ENCODE results near the gene TNNT3.
A peak's percentile ranks its signal among the peaks of the same experiment; 100 is the strongest.
"Not testable (repeated sequence)": the region's sequence is repeated elsewhere in the genome, so short reads cannot be mapped to it uniquely, and the experiment has no call there.

The TNNT3 gene

GRCh38 chr11:1882265-1883238 is 37.0 kb upstream of the TNNT3 start:
- POLR2A ChIA-PET, result interaction anchor here (0.5 to 2.2 kb wide), 3 partner anchors 13 to 65 kb away, joined by 3 to 11 read pairs (median 4); partner anchors contain the start of gene MRPL23
- WGBS (ENCODE audit: insufficient coverage), result 49% methylated on average over 12 of the region's 23 CpGs
- Histone ChIP-seq H3K27ac (ENCODE audit: insufficient read depth in 1 of 2, low read depth in 1 of 2, low read length in 2 of 2, poor library complexity in 1 of 2, severe bottlenecking in 2 of 2) (peak overlapping the region in 1 of 2 experiments; percentile 43), H3K4me3 (ENCODE audit: control insufficient read depth in 1 of 7, extremely low read depth in 1 of 7, insufficient read depth in 4 of 7, low read depth in 2 of 7, low read length in 6 of 7) (no peak overlapping the region), H3K9me3 (ENCODE audit: control extremely low read depth in 1 of 5, control insufficient read depth in 4 of 5, insufficient read depth in 2 of 5, low read depth in 1 of 5, low read length in 4 of 5) (peaks cover 0 to 2% (median 0%) of the 10 kb centered on the region in 5 experiments), H3K4me1 (ENCODE audit: control extremely low read depth in 1 of 4, control insufficient read depth in 4 of 4, insufficient read depth in 4 of 4, low read length in 3 of 4) (peaks cover 0 to 55% (median 49%) of the 10 kb centered on the region in 4 experiments), H3K27me3 (replicated peaks in 2 of 5; ENCODE audit: control insufficient read depth in 4 of 5, insufficient read depth in 5 of 5, low read length in 4 of 5) (no peaks in the 10 kb centered on the region), H3K36me3 (ENCODE audit: control insufficient read depth in 4 of 4, insufficient read depth in 4 of 4, low read length in 3 of 4) (peaks cover 11 to 44% (median 27%) of the 10 kb centered on the region in 4 experiments)
- peak; percentile 67 to 83 (median 81) for DNase-seq
- CTCF ChIA-PET, result interaction anchor here (0.9 to 3.9 kb wide), 33 partner anchors 9 to 268 kb away, joined by 3 to 36 read pairs (median 7); partner anchors contain the start of genes PRR33, SYT8 and TNNI2

- POLR2A ChIA-PET, result no interaction called here
- Histone ChIP-seq H3K27ac (ENCODE audit: insufficient read depth in 1 of 2, low read depth in 1 of 2, low read length in 2 of 2, poor library complexity in 1 of 2, severe bottlenecking in 2 of 2) (no peak overlapping the region), H3K36me3 (ENCODE audit: control insufficient read depth in 4 of 4, insufficient read depth in 4 of 4, low read length in 3 of 4) (peaks cover 11 to 44% (median 27%) of the 10 kb centered on the region in 4 experiments), H3K4me1 (ENCODE audit: control extremely low read depth in 1 of 4, control insufficient read depth in 4 of 4, insufficient read depth in 4 of 4, low read length in 3 of 4) (peaks cover 0 to 59% (median 55%) of the 10 kb centered on the region in 4 experiments), H3K27me3 (replicated peaks in 2 of 5; ENCODE audit: control insufficient read depth in 4 of 5, insufficient read depth in 5 of 5, low read length in 4 of 5) (no peaks in the 10 kb centered on the region), H3K9me3 (ENCODE audit: control extremely low read depth in 1 of 5, control insufficient read depth in 4 of 5, insufficient read depth in 2 of 5, low read depth in 1 of 5, low read length in 4 of 5) (peaks cover 0 to 2% (median 0%) of the 10 kb centered on the region in 5 experiments), H3K4me3 (ENCODE audit: control insufficient read depth in 1 of 7, extremely low read depth in 1 of 7, insufficient read depth in 4 of 7, low read depth in 2 of 7, low read length in 6 of 7) (no peak overlapping the region)
- 98% methylated on average over 8 of the region's 14 CpGs for WGBS (ENCODE audit: insufficient coverage)
- CTCF ChIA-PET, result interaction anchor here (0.5 to 3.9 kb wide), 25 partner anchors 7 to 267 kb away, joined by 3 to 36 read pairs (median 7); partner anchors contain the start of genes PRR33 and SYT8
- DNase-seq, result no peak
Observed at GRCh38 chr11:1883346-1884302, 35.9 kb upstream of the TNNT3 start.

- POLR2A ChIA-PET, result no interaction called here
- H3K9me3 ChIP-seq (ENCODE audit: control extremely low read depth in 1 of 5, control insufficient read depth in 4 of 5, insufficient read depth in 2 of 5, low read depth in 1 of 5, low read length in 4 of 5), result peaks cover 0 to 2% (median 0%) of the 10 kb centered on the region in 5 experiments
- 93% methylated on average over 4 of the region's 5 CpGs for WGBS (ENCODE audit: insufficient coverage)
- no peak overlapping the region for H3K27ac ChIP-seq (ENCODE audit: insufficient read depth in 1 of 2, low read depth in 1 of 2, low read length in 2 of 2, poor library complexity in 1 of 2, severe bottlenecking in 2 of 2)
- CTCF ChIA-PET, result interaction anchor here (0.6 to 3.9 kb wide), 4 partner anchors 15 to 65 kb away, joined by 3 to 36 read pairs (median 6); no protein-coding TSS in a partner anchor
- no peak for DNase-seq
- H3K4me3 ChIP-seq (ENCODE audit: control insufficient read depth in 1 of 7, extremely low read depth in 1 of 7, insufficient read depth in 4 of 7, low read depth in 2 of 7, low read length in 6 of 7), result no peak overlapping the region
- H3K36me3 ChIP-seq (ENCODE audit: control insufficient read depth in 4 of 4, insufficient read depth in 4 of 4, low read length in 3 of 4), result peaks cover 11 to 44% (median 27%) of the 10 kb centered on the region in 4 experiments
- peaks cover 0 to 64% (median 61%) of the 10 kb centered on the region in 4 experiments for H3K4me1 ChIP-seq (ENCODE audit: control extremely low read depth in 1 of 4, control insufficient read depth in 4 of 4, insufficient read depth in 4 of 4, low read length in 3 of 4)
- no peaks in the 10 kb centered on the region for H3K27me3 ChIP-seq (replicated peaks in 2 of 5; ENCODE audit: control insufficient read depth in 4 of 5, insufficient read depth in 5 of 5, low read length in 4 of 5)
Observed at GRCh38 chr11:1884303-1884700, 35.2 kb upstream of the TNNT3 start.

- peaks cover 11 to 37% (median 25%) of the 10 kb centered on the region in 4 experiments for H3K36me3 ChIP-seq (ENCODE audit: control insufficient read depth in 4 of 4, insufficient read depth in 4 of 4, low read length in 3 of 4)
- POLR2A ChIA-PET; H3K9me3 ChIP-seq (ENCODE audit: control extremely low read depth in 1 of 5, control insufficient read depth in 4 of 5, insufficient read depth in 2 of 5, low read depth in 1 of 5, low read length in 4 of 5); H3K27me3 ChIP-seq (replicated peaks in 2 of 5; ENCODE audit: control insufficient read depth in 4 of 5, insufficient read depth in 5 of 5, low read length in 4 of 5); DNase-seq; H3K4me3 ChIP-seq (ENCODE audit: control insufficient read depth in 1 of 7, extremely low read depth in 1 of 7, insufficient read depth in 4 of 7, low read depth in 2 of 7, low read length in 6 of 7); H3K27ac ChIP-seq (ENCODE audit: insufficient read depth in 1 of 2, low read depth in 1 of 2, low read length in 2 of 2, poor library complexity in 1 of 2, severe bottlenecking in 2 of 2): not testable (repeated sequence)
- peaks cover 0 to 64% (median 63%) of the 10 kb centered on the region in 4 experiments for H3K4me1 ChIP-seq (ENCODE audit: control extremely low read depth in 1 of 4, control insufficient read depth in 4 of 4, insufficient read depth in 4 of 4, low read length in 3 of 4)
- CTCF ChIA-PET, result interaction anchor here (2.2 kb wide), 1 partner anchor 114 kb away, joined by 8 read pairs; no protein-coding TSS in a partner anchor
- WGBS (ENCODE audit: insufficient coverage), result 98% methylated on average over 11 of the region's 13 CpGs
Observed at GRCh38 chr11:1886551-1886950, 33.0 kb upstream of the TNNT3 start.

GRCh38 chr11:1887451-1888346 is 31.8 kb upstream of the TNNT3 start:
- H3K9me3 ChIP-seq (ENCODE audit: control extremely low read depth in 1 of 5, control insufficient read depth in 4 of 5, insufficient read depth in 2 of 5, low read depth in 1 of 5, low read length in 4 of 5), result peaks cover 0 to 2% (median 0%) of the 10 kb centered on the region in 5 experiments
- H3K4me3 ChIP-seq (ENCODE audit: control insufficient read depth in 1 of 7, extremely low read depth in 1 of 7, insufficient read depth in 4 of 7, low read depth in 2 of 7, low read length in 6 of 7), result peak overlapping the region in 1 of 7 experiments; percentile 4
- H3K4me1 ChIP-seq (ENCODE audit: control extremely low read depth in 1 of 4, control insufficient read depth in 4 of 4, insufficient read depth in 4 of 4, low read length in 3 of 4), result peaks cover 0 to 64% (median 63%) of the 10 kb centered on the region in 4 experiments
- CTCF ChIA-PET, result interaction anchor here (0.7 to 5.5 kb wide), 10 partner anchors 9 to 194 kb away, joined by 3 to 53 read pairs (median 5); partner anchors contain the start of gene TNNT3
- peaks cover 11 to 37% (median 25%) of the 10 kb centered on the region in 4 experiments for H3K36me3 ChIP-seq (ENCODE audit: control insufficient read depth in 4 of 4, insufficient read depth in 4 of 4, low read length in 3 of 4)
- peak overlapping the region in 1 of 2 experiments; percentile 45 for H3K27ac ChIP-seq (ENCODE audit: insufficient read depth in 1 of 2, low read depth in 1 of 2, low read length in 2 of 2, poor library complexity in 1 of 2, severe bottlenecking in 2 of 2)
- POLR2A ChIA-PET, result interaction anchor here (1.2 kb wide), 1 partner anchor 9 kb away, joined by 3 read pairs; no protein-coding TSS in a partner anchor
- 68% methylated on average over 10 of the region's 11 CpGs for WGBS (ENCODE audit: insufficient coverage)
- DNase-seq, result peak in 2 of 3 donors; percentile 51 to 60
- no peaks in the 10 kb centered on the region for H3K27me3 ChIP-seq (replicated peaks in 2 of 5; ENCODE audit: control insufficient read depth in 4 of 5, insufficient read depth in 5 of 5, low read length in 4 of 5)

All from common myeloid progenitor, CD34-positive (primary cell).